ENCODE measurements around the gene PRSS27.
A peak's percentile ranks its signal among the peaks of the same experiment; 100 is the strongest.
"Not testable (repeated sequence)": the region's sequence is repeated elsewhere in the genome, so short reads cannot be mapped to it uniquely, and the experiment has no call there.

PRSS27 gene

GRCh38 chr16:2721634-2722173, 1.7 kb upstream of the PRSS27 start:
- not testable (repeated sequence) for DNase-seq

- peak; percentile 73 to 94 for DNase-seq
These were observed 952 bp upstream of the PRSS27 start for GRCh38 chr16:2720719-2721633.

- no peak for DNase-seq
These were observed 528 bp downstream of the PRSS27 start for GRCh38 chr16:2719328-2720063.

- DNase-seq: no peak
These were observed 2.4 kb downstream of the PRSS27 start for GRCh38 chr16:2717383-2718263.

- DNase-seq: no peak
These were observed 3.1 kb downstream of the PRSS27 start for GRCh38 chr16:2716948-2717347.

- no peak for DNase-seq
These were observed 3.8 kb downstream of the PRSS27 start for GRCh38 chr16:2715966-2716885.

- peak; percentile 46 to 54 for DNase-seq
These were observed 4.5 kb downstream of the PRSS27 start for GRCh38 chr16:2715519-2715918.

- DNase-seq: no peak
These were observed 5.0 kb downstream of the PRSS27 start for GRCh38 chr16:2715064-2715463.

- DNase-seq: no peak
These were observed 5.8 kb downstream of the PRSS27 start for GRCh38 chr16:2713985-2714774.

- no peak for DNase-seq
These were observed 6.5 kb downstream of the PRSS27 start for GRCh38 chr16:2713523-2713922.

GRCh38 chr16:2712546-2712945, 7.5 kb downstream of the PRSS27 start:
- DNase-seq: no peak

GRCh38 chr16:2712063-2712441, 8.0 kb downstream of the PRSS27 start:
- DNase-seq: no peak

GRCh38 chr16:2711370-2712062, 8.5 kb downstream of the PRSS27 start:
- no peak for DNase-seq

GRCh38 chr16:2710711-2711231, 9.3 kb downstream of the PRSS27 start:
- no peak for DNase-seq

- DNase-seq: no peak
These were observed 9.9 kb downstream of the PRSS27 start for GRCh38 chr16:2710021-2710710.

- DNase-seq: no peak
These were observed 10.4 kb downstream of the PRSS27 start for GRCh38 chr16:2709588-2709984.

- DNase-seq: no peak
These were observed 11.0 kb downstream of the PRSS27 start for GRCh38 chr16:2708955-2709587.

- DNase-seq: no peak
These were observed 11.8 kb downstream of the PRSS27 start for GRCh38 chr16:2708290-2708639.

Data from bone marrow (tissue), 2 donors.